ENCODE data around the gene ATOH1.

The ATOH1 gene

GRCh38 chr4:93828332-93828994, at the start of gene ATOH1:
ATOH1 (plus strand) TSS chr4:93828753; CDS start chr4:93828927, 174 bp downstream.
- no peak for DNase-seq

GRCh38 chr4:93779228-93779627, 49.3 kb upstream of the ATOH1 start:
- no peak for DNase-seq

- DNase-seq: no peak
Measured at GRCh38 chr4:93780080-93780479, 48.5 kb upstream of the ATOH1 start.

- no peak for DNase-seq
Measured at GRCh38 chr4:93781198-93781597, 47.4 kb upstream of the ATOH1 start.

GRCh38 chr4:93786149-93786548, 42.4 kb upstream of the ATOH1 start:
- DNase-seq: no peak

GRCh38 chr4:93788712-93789111, 39.8 kb upstream of the ATOH1 start:
- no peak for DNase-seq

GRCh38 chr4:93791570-93792195, 36.9 kb upstream of the ATOH1 start:
- DNase-seq: no peak

- no peak for DNase-seq
Measured at GRCh38 chr4:93802045-93802444, 26.5 kb upstream of the ATOH1 start.

GRCh38 chr4:93809773-93810172, 18.8 kb upstream of the ATOH1 start:
- no peak for DNase-seq

- no peak for DNase-seq
Measured at GRCh38 chr4:93810340-93810992, 18.1 kb upstream of the ATOH1 start.

GRCh38 chr4:93813092-93813491, 15.5 kb upstream of the ATOH1 start:
- no peak for DNase-seq

GRCh38 chr4:93814141-93814540, 14.4 kb upstream of the ATOH1 start:
- no peak for DNase-seq

- no peak for DNase-seq
Measured at GRCh38 chr4:93814722-93815121, 13.8 kb upstream of the ATOH1 start.

- no peak for DNase-seq
Measured at GRCh38 chr4:93825551-93826216, 2.9 kb upstream of the ATOH1 start.

- no peak for DNase-seq
Measured at GRCh38 chr4:93827272-93827947, 1.1 kb upstream of the ATOH1 start.

- DNase-seq: no peak
Measured at GRCh38 chr4:93828995-93829819, 654 bp downstream of the ATOH1 start.

GRCh38 chr4:93829820-93830687, 1.5 kb downstream of the ATOH1 start:
- no peak for DNase-seq

GRCh38 chr4:93831716-93832496, 3.4 kb downstream of the ATOH1 start:
- DNase-seq: no peak

GRCh38 chr4:93834249-93835066, 5.9 kb downstream of the ATOH1 start:
- DNase-seq: no peak
